Panc1 (cell line): ENCODE measurements around the gene LYRM4.

Experiments used
- POLR2AphosphoS5 ChIP-seq: IDR thresholded peaks from 2 replicates; pipeline ENCODE4 v1.6.1; 2012; ENCODE audit warnings: mild to moderate bottlenecking, low read depth, low read length, moderate library complexity
- SIN3A ChIP-seq: IDR thresholded peaks from 2 replicates; pipeline ENCODE4 v1.6.1; 2012; ENCODE audit warnings: low read depth, mild to moderate bottlenecking, low read length, moderate library complexity, borderline replicate concordance; ENCODE audit not compliant: insufficient read depth
- TCF7L2 ChIP-seq: IDR thresholded peaks from 2 replicates; pipeline ENCODE4 v1.6.1; 2011; ENCODE audit warnings: mild to moderate bottlenecking, low read depth, low read length, inconsistent platforms
- TF ChIP-seq, protein P1 (sequence below): fragments of 450-650 bp; IDR thresholded peaks from 2 replicates; pipeline ENCODE4 v1.5.1; 2017; ENCODE audit warnings: mild to moderate bottlenecking
- TF ChIP-seq, protein P2 (sequence below), 2 experiments: IDR thresholded peaks; 2 replicates each; pipeline ENCODE4 v1.6.1; 2011 to 2012; ENCODE audit warnings: low read depth in 2 of 2, control low read depth in 1 of 2, low read length in 1 of 2, mild to moderate bottlenecking in 1 of 2, moderate library complexity in 1 of 2; ENCODE audit not compliant: insufficient read depth in 1 of 2

DNA sequence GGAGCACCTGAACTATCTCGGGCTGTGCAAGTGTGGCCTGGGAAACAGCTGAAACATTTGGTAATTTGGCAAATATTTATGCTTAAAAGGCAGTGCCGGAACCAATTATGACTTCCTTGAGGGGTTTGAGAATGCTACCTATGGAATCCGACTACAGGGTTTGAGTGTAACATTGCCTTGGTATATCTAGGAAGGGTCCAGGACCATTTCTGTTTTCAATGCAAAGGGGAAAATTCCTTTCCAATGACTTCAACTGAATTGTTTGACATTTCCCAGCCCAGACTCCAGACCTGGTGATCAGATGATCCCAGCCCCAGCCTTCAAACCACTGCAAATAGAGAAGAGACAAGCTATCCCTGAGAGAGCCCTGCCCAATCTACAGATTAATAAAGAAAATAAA, 180.2 kb downstream of the LYRM4 start:
- TF ChIP-seq POLR2AphosphoS5 (no peak), SIN3A (no peak), TCF7L2 (no peak)
- TF ChIP-seq, protein P1, sequence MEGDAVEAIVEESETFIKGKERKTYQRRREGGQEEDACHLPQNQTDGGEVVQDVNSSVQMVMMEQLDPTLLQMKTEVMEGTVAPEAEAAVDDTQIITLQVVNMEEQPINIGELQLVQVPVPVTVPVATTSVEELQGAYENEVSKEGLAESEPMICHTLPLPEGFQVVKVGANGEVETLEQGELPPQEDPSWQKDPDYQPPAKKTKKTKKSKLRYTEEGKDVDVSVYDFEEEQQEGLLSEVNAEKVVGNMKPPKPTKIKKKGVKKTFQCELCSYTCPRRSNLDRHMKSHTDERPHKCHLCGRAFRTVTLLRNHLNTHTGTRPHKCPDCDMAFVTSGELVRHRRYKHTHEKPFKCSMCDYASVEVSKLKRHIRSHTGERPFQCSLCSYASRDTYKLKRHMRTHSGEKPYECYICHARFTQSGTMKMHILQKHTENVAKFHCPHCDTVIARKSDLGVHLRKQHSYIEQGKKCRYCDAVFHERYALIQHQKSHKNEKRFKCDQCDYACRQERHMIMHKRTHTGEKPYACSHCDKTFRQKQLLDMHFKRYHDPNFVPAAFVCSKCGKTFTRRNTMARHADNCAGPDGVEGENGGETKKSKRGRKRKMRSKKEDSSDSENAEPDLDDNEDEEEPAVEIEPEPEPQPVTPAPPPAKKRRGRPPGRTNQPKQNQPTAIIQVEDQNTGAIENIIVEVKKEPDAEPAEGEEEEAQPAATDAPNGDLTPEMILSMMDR = no peak
- TF ChIP-seq, protein P2, sequence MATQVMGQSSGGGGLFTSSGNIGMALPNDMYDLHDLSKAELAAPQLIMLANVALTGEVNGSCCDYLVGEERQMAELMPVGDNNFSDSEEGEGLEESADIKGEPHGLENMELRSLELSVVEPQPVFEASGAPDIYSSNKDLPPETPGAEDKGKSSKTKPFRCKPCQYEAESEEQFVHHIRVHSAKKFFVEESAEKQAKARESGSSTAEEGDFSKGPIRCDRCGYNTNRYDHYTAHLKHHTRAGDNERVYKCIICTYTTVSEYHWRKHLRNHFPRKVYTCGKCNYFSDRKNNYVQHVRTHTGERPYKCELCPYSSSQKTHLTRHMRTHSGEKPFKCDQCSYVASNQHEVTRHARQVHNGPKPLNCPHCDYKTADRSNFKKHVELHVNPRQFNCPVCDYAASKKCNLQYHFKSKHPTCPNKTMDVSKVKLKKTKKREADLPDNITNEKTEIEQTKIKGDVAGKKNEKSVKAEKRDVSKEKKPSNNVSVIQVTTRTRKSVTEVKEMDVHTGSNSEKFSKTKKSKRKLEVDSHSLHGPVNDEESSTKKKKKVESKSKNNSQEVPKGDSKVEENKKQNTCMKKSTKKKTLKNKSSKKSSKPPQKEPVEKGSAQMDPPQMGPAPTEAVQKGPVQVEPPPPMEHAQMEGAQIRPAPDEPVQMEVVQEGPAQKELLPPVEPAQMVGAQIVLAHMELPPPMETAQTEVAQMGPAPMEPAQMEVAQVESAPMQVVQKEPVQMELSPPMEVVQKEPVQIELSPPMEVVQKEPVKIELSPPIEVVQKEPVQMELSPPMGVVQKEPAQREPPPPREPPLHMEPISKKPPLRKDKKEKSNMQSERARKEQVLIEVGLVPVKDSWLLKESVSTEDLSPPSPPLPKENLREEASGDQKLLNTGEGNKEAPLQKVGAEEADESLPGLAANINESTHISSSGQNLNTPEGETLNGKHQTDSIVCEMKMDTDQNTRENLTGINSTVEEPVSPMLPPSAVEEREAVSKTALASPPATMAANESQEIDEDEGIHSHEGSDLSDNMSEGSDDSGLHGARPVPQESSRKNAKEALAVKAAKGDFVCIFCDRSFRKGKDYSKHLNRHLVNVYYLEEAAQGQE (IDR thresholded peaks at IDR 0.05; ENCODE audit: insufficient read depth in 1 of 2, low read depth in 2 of 2, low read length in 1 of 2) = no peak
